HepG2 (cell line): Measurements from ENCODE around the gene PHC1. TPM values are rescaled to one million over a fixed set of nuclear protein-coding genes. Genes with fewer than 3 reads are reported as not detected.

Experiments
- ATAC-seq: fragments of 200-7000 bp; cut with Tn5 transposase; 3 replicates; pipeline ENCODE4 v1.9.1; 2020; ENCODE audit warnings: mild to moderate bottlenecking, moderate library complexity
- BruUV-seq: library from RNA; stranded (reverse); fragments of 400-500 nt; replicated peaks from 2 replicates; lab custom pipeline; 2021; lab: Mats Ljungman, UMichigan
- CTCF ChIA-PET: fragments of 300-600 bp; formaldehyde crosslinking; extraction: SDS; loops from one replicate; lab custom pipeline; 2021; ENCODE audit warnings: low total read pairs, inconsistent platforms, low intra/inter-chr PET ratio; lab: Yijun Ruan, JAX
- POLR2A ChIA-PET: fragments of 350-600 bp; sonication (Branson Sonifier 250); formaldehyde crosslinking; loops from one replicate; lab custom pipeline; 2020; ENCODE audit warnings: antibody characterized with exemption, inconsistent platforms; lab: Yijun Ruan, JAX
- DNase-seq: peaks from one replicate; pipeline ENCODE4 v3.0.0-alpha.2; 2015; ENCODE audit warnings: low spot score
- FAIRE-seq: peaks from 3 replicates; lab custom pipeline; 2011; peaks lifted over from hg19 to GRCh38; lab: Jason Lieb, UNC
- H2AFZ ChIP-seq: one replicate; pipeline ENCODE4 v1.6.1; 2011; ENCODE audit warnings: low read length, inconsistent platforms
- H3K27ac ChIP-seq: fragments of 300-600 bp; 3 replicates; pipeline ENCODE4 v1.8.0; 2011; ENCODE audit warnings: mixed run types, mild to moderate bottlenecking, mixed read lengths, low read length, inconsistent platforms; ENCODE audit not compliant: insufficient read depth; ENCODE audit errors: extremely low read length
- H3K27me3 ChIP-seq, 2 experiments: fragments of 200-600 bp in 1 of 2; 2 replicates in 1 of 2; 3 replicates in 1 of 2; pipeline versions ENCODE4 v1.6.0 to v1.8.0; 2011; ENCODE audit warnings: low read length in 2 of 2, mild to moderate bottlenecking in 2 of 2, moderate library complexity in 2 of 2, inconsistent platforms in 1 of 2; ENCODE audit not compliant: insufficient read depth in 2 of 2, control insufficient read depth in 1 of 2
- H3K36me3 ChIP-seq, 2 experiments: fragments of 200-600 bp in 1 of 2; replicated peaks in 1 of 2; 2 replicates in 1 of 2; 3 replicates in 1 of 2; pipeline versions ENCODE4 v1.5.1 to v1.8.0; 2011; ENCODE audit warnings: low read length in 2 of 2, inconsistent platforms in 1 of 2; ENCODE audit not compliant: insufficient read depth in 2 of 2, control insufficient read depth in 1 of 2
- H3K4me1 ChIP-seq: 2 replicates; pipeline ENCODE4 v1.5.1; 2012; ENCODE audit warnings: low read length, inconsistent platforms; ENCODE audit not compliant: insufficient read depth
- H3K4me2 ChIP-seq: 2 replicates; pipeline ENCODE4 v1.6.0; 2011; ENCODE audit warnings: low read depth, low read length, inconsistent platforms
- H3K4me3 ChIP-seq, 3 experiments: fragments of 200-600 bp in 1 of 3; sonication (generic), shearing (Covaris generic) in 1 of 3; replicated peaks in 1 of 3; 2 replicates each; pipeline ENCODE4 v1.5.1; 2011 to 2016; ENCODE audit warnings: low read length in 3 of 3, inconsistent platforms in 2 of 3, low read depth in 2 of 3, mild to moderate bottlenecking in 2 of 3, control low read depth in 1 of 3, mixed read lengths in 1 of 3; ENCODE audit not compliant: insufficient read depth in 1 of 3
- H3K79me2 ChIP-seq: one replicate; pipeline ENCODE4 v1.6.1; 2011; ENCODE audit warnings: low read length, inconsistent platforms; ENCODE audit not compliant: insufficient read depth
- H3K9ac ChIP-seq: 2 replicates; pipeline ENCODE4 v1.6.0; 2011; ENCODE audit warnings: mild to moderate bottlenecking, low read depth, low read length, inconsistent platforms; ENCODE audit not compliant: insufficient read depth
- H3K9me3 ChIP-seq: 2 replicates; pipeline ENCODE4 v1.5.1; 2012; ENCODE audit warnings: mild to moderate bottlenecking, low read length
- H4K20me1 ChIP-seq: 2 replicates; pipeline ENCODE4 v1.6.0; 2011; ENCODE audit warnings: inconsistent platforms, mild to moderate bottlenecking, low read length, moderate library complexity; ENCODE audit not compliant: insufficient read depth
- AKAP8 ChIP-seq: sonication (generic); formaldehyde crosslinking; IDR thresholded peaks from 2 replicates; pipeline ENCODE4 v1.5.1; 2020; ENCODE audit warnings: mild to moderate bottlenecking, missing genetic modification reagents
- CHD4 ChIP-seq: fragments of 200-600 bp; sonication (generic); IDR thresholded peaks from 2 replicates; pipeline ENCODE4 v1.7.0; 2017; ENCODE audit warnings: mild to moderate bottlenecking, low read length, borderline replicate concordance
- NFATC3 ChIP-seq: sonication (generic); formaldehyde crosslinking; IDR thresholded peaks from 2 replicates; pipeline ENCODE4 v1.5.1; 2020; ENCODE audit warnings: mild to moderate bottlenecking, missing genetic modification reagents
- PRMT3 ChIP-seq: sonication (generic); formaldehyde crosslinking; IDR thresholded peaks from 2 replicates; pipeline ENCODE4 v1.8.1; 2022; ENCODE audit warnings: low read depth, mild to moderate bottlenecking, moderate library complexity, missing genetic modification reagents, borderline replicate concordance
- THYN1 ChIP-seq: sonication (generic); formaldehyde crosslinking; IDR thresholded peaks from 2 replicates; pipeline ENCODE4 v1.8.1; 2023; ENCODE audit warnings: low read depth, mild to moderate bottlenecking, moderate library complexity, missing genetic modification reagents, borderline replicate concordance
- TOPORS ChIP-seq: sonication (generic); formaldehyde crosslinking; IDR thresholded peaks from 2 replicates; pipeline ENCODE4 v1.8.0; 2023; ENCODE audit warnings: mild to moderate bottlenecking, missing genetic modification reagents
- ZNF468 ChIP-seq: sonication (generic); formaldehyde crosslinking; IDR thresholded peaks from 2 replicates; pipeline ENCODE4 v1.8.0; 2022; ENCODE audit warnings: mild to moderate bottlenecking, moderate library complexity, missing genetic modification reagents
- ZNF569 ChIP-seq: sonication (generic); formaldehyde crosslinking; IDR thresholded peaks from 2 replicates; pipeline ENCODE4 v1.5.0; 2020; ENCODE audit warnings: mild to moderate bottlenecking, missing genetic modification reagents, moderate library complexity, borderline replicate concordance
- WGBS: methylation state at CpG from one replicate; pipeline ENCODE4 v1.1.6; 2017; ENCODE audit warnings: low lambda C conversion rate; 5-methylcytosine and 5-hydroxymethylcytosine counted together
- in situ Hi-C: cut with HindIII; loops from 2 replicates; pipeline ENCODE4 v1.10.0; 2017; ENCODE audit warnings: low pct_unique_long_range_greater_than_20kb; ENCODE audit not compliant: extremely low pct_ligation_motif_present
- intact Hi-C: fragments of 100-400 bp; cut with micrococcal nuclease; formaldehyde crosslinking; loops from one replicate; pipeline ENCODE4 v1.10.0; 2022; ENCODE audit not compliant: unreplicated experiment
- polyA plus RNA-seq, 8 experiments: library from polyadenylated mRNA; depleted of rRNA in 3 of 8; stranded (reverse) in 7 of 8; unstranded in 1 of 8; fragments of >200 nt; fragmentation: Illumina TruSeq in 4 of 8; extraction: Trizol in 4 of 8; gene quantifications; 2 replicates each; pipeline versions ENCODE4 v1.2.1 to v1.2.3, GENCODE V29; 2011 to 2016; ENCODE audit warnings: low read depth in 4 of 8, missing spikeins in 1 of 8, mixed read lengths in 1 of 8; ENCODE audit not compliant: insufficient read depth in 1 of 8
- total RNA-seq, 5 experiments: library from RNA; depleted of rRNA; stranded (reverse); fragments of >200 nt; fragmentation: Illumina TruSeq; extraction: Trizol; gene quantifications; 2 replicates each; pipeline ENCODE4 v1.2.3, GENCODE V29; 2016; ENCODE audit warnings: low read depth in 1 of 5
- TF ChIP-seq, protein P1 (sequence below): sonication (generic); formaldehyde crosslinking; IDR thresholded peaks from 2 replicates; pipeline ENCODE4 v1.9.0; 2021; ENCODE audit warnings: missing genetic modification reagents, borderline replicate concordance

The PHC1 gene
- total and polyA plus RNA-seq, 2 of the 13 experiments (the other 11 are each of a cell fraction or from before 2014, with no cell fraction given): 9.4 to 35.0 TPM

GRCh38 chr12:8957561-8957960, 43.3 kb downstream of the PHC1 start (continued):
- TF ChIP-seq, protein P1, sequence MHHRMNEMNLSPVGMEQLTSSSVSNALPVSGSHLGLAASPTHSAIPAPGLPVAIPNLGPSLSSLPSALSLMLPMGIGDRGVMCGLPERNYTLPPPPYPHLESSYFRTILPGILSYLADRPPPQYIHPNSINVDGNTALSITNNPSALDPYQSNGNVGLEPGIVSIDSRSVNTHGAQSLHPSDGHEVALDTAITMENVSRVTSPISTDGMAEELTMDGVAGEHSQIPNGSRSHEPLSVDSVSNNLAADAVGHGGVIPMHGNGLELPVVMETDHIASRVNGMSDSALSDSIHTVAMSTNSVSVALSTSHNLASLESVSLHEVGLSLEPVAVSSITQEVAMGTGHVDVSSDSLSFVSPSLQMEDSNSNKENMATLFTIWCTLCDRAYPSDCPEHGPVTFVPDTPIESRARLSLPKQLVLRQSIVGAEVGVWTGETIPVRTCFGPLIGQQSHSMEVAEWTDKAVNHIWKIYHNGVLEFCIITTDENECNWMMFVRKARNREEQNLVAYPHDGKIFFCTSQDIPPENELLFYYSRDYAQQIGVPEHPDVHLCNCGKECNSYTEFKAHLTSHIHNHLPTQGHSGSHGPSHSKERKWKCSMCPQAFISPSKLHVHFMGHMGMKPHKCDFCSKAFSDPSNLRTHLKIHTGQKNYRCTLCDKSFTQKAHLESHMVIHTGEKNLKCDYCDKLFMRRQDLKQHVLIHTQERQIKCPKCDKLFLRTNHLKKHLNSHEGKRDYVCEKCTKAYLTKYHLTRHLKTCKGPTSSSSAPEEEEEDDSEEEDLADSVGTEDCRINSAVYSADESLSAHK (CRISPR knock-in tag): no peak

- ChIA-PET CTCF (no interaction called here), POLR2A (interaction anchor here (2.1 kb wide), 1 partner anchor 8 kb away, joined by 6 read pairs; the partner anchor contains the start of gene M6PR)
- no peaks in the 10 kb centered on the region for H4K20me1 ChIP-seq
- no peak for TF ChIP-seq NFATC3 (CRISPR knock-in tag)
- TF ChIP-seq THYN1 (CRISPR knock-in tag): no peak
- no peak for TF ChIP-seq TOPORS (CRISPR knock-in tag)
- no peak for TF ChIP-seq ZNF468 (CRISPR knock-in tag)
- no peak for TF ChIP-seq CHD4
- no peak for TF ChIP-seq ZNF569
- TF ChIP-seq AKAP8 (CRISPR knock-in tag): no peak
- no peak for TF ChIP-seq PRMT3 (CRISPR knock-in tag)
- no peaks in the 10 kb centered on the region; the same call in 1 of the 2 replicates for H3K9me3 ChIP-seq
- peaks cover 8% of the 10 kb centered on the region for H3K4me1 ChIP-seq
- H3K36me3 ChIP-seq: no peaks in the 10 kb centered on the region
- H3K27ac ChIP-seq: no peak overlapping the region
- BruUV-seq: no TSS peak
- in situ Hi-C loops: no loop called here
- 67% methylated on average over 2 of the region's 2 CpGs for WGBS
- H3K9ac ChIP-seq: no peak overlapping the region
- no peak overlapping the region for H3K4me2 ChIP-seq
- intact Hi-C loops: no loop called here
- H2AFZ ChIP-seq: no peak overlapping the region
- no peaks in the 10 kb centered on the region for H3K79me2 ChIP-seq
- H3K27me3 ChIP-seq: no peaks in the 10 kb centered on the region
- no peak for ATAC-seq
- no peak for FAIRE-seq
- DNase-seq: no peak
- no peak overlapping the region for H3K4me3 ChIP-seq
These were observed 43.8 kb downstream of the PHC1 start for GRCh38 chr12:8958066-8958465.
